ENCODE results near the gene AGBL4. TPM values are rescaled to one million over a fixed set of nuclear protein-coding genes. Genes with fewer than 3 reads are reported as not detected.

AGBL4 gene
- total RNA-seq, 4 donors from 2014 or later = not detected

GRCh38 chr1:49465486-49466185 is 558.1 kb downstream of the AGBL4 start:
- no peaks in the 10 kb centered on the region for H3K4me1 ChIP-seq
- H3K27ac ChIP-seq = no peak overlapping the region
- no peak overlapping the region for H3K4me3 ChIP-seq
- no peak for DNase-seq
- H3K36me3 ChIP-seq = no peaks in the 10 kb centered on the region
- intact Hi-C loops (cut with DNase I; ENCODE audit: low total_unique reads) = no loop called here
- ATAC-seq = no peak
- in situ Hi-C loops (cut with MboI; ENCODE audit: low sequenced_read_pairs in 4 of 4) = no loop called here
- H3K27me3 ChIP-seq = no peaks in the 10 kb centered on the region
- no peak for TF ChIP-seq CTCF (IDR thresholded peaks at IDR 0.05 in 4 of 5, conservative IDR thresholded peaks at IDR 0.05 in 1 of 5)
- TF ChIP-seq POLR2A (IDR thresholded peaks at IDR 0.05) = no peak
- no peaks in the 10 kb centered on the region for H3K9me3 ChIP-seq

GRCh38 chr1:49448200-49448599 is 575.6 kb downstream of the AGBL4 start:
- in situ Hi-C loops (cut with MboI; ENCODE audit: low sequenced_read_pairs in 4 of 4) = no loop called here
- no peaks in the 10 kb centered on the region for H3K9me3 ChIP-seq
- H3K4me1 ChIP-seq = no peaks in the 10 kb centered on the region
- H3K27ac ChIP-seq = no peak overlapping the region
- ATAC-seq = no peak
- H3K36me3 ChIP-seq = no peaks in the 10 kb centered on the region
- no peak for DNase-seq
- TF ChIP-seq POLR2A (IDR thresholded peaks at IDR 0.05) (no peak), CTCF (IDR thresholded peaks at IDR 0.05 in 4 of 5, conservative IDR thresholded peaks at IDR 0.05 in 1 of 5) (no peak)
- H3K27me3 ChIP-seq = no peaks in the 10 kb centered on the region
- intact Hi-C loops (cut with DNase I; ENCODE audit: low total_unique reads) = no loop called here
- no peak overlapping the region for H3K4me3 ChIP-seq

GRCh38 chr1:49436865-49437264 is 586.9 kb downstream of the AGBL4 start:
- Histone ChIP-seq H3K4me3 (no peak overlapping the region), H3K27ac (no peak overlapping the region), H3K4me1 (no peaks in the 10 kb centered on the region), H3K36me3 (no peaks in the 10 kb centered on the region), H3K9me3 (no peaks in the 10 kb centered on the region), H3K27me3 (no peaks in the 10 kb centered on the region)
- ATAC-seq (no peak), DNase-seq (no peak)
- intact Hi-C loops (cut with DNase I; ENCODE audit: low total_unique reads) (no loop called here), in situ Hi-C loops (cut with MboI; ENCODE audit: low sequenced_read_pairs in 4 of 4) (no loop called here)
- TF ChIP-seq CTCF (IDR thresholded peaks at IDR 0.05 in 4 of 5, conservative IDR thresholded peaks at IDR 0.05 in 1 of 5) = no peak
- no peak for TF ChIP-seq POLR2A (IDR thresholded peaks at IDR 0.05)

GRCh38 chr1:49435291-49435690 is 588.5 kb downstream of the AGBL4 start:
- no peak for TF ChIP-seq CTCF (IDR thresholded peaks at IDR 0.05 in 4 of 5, conservative IDR thresholded peaks at IDR 0.05 in 1 of 5)
- no peak for TF ChIP-seq POLR2A (IDR thresholded peaks at IDR 0.05)
- H3K4me1 ChIP-seq = no peaks in the 10 kb centered on the region
- no peaks in the 10 kb centered on the region for H3K9me3 ChIP-seq
- in situ Hi-C loops (cut with MboI; ENCODE audit: low sequenced_read_pairs in 4 of 4) = no loop called here
- H3K36me3 ChIP-seq = no peaks in the 10 kb centered on the region
- DNase-seq = no peak
- H3K27ac ChIP-seq = no peak overlapping the region
- ATAC-seq = no peak
- no peak overlapping the region for H3K4me3 ChIP-seq
- intact Hi-C loops (cut with DNase I; ENCODE audit: low total_unique reads) = no loop called here
- H3K27me3 ChIP-seq = no peaks in the 10 kb centered on the region

- no peak overlapping the region for H3K27ac ChIP-seq
- ATAC-seq = no peak
- H3K27me3 ChIP-seq = no peaks in the 10 kb centered on the region
- intact Hi-C loops (cut with DNase I; ENCODE audit: low total_unique reads) = no loop called here
- TF ChIP-seq CTCF (IDR thresholded peaks at IDR 0.05 in 4 of 5, conservative IDR thresholded peaks at IDR 0.05 in 1 of 5) (no peak), POLR2A (IDR thresholded peaks at IDR 0.05) (no peak)
- no peaks in the 10 kb centered on the region for H3K36me3 ChIP-seq
- H3K4me3 ChIP-seq = no peak overlapping the region
- no peaks in the 10 kb centered on the region for H3K4me1 ChIP-seq
- no peak for DNase-seq
- no peaks in the 10 kb centered on the region for H3K9me3 ChIP-seq
- in situ Hi-C loops (cut with MboI; ENCODE audit: low sequenced_read_pairs in 4 of 4) = no loop called here
These were observed 599.0 kb downstream of the AGBL4 start for GRCh38 chr1:49424782-49425181.
